Measurements from ENCODE around the gene DCBLD2.

Gene DCBLD2, protein sequence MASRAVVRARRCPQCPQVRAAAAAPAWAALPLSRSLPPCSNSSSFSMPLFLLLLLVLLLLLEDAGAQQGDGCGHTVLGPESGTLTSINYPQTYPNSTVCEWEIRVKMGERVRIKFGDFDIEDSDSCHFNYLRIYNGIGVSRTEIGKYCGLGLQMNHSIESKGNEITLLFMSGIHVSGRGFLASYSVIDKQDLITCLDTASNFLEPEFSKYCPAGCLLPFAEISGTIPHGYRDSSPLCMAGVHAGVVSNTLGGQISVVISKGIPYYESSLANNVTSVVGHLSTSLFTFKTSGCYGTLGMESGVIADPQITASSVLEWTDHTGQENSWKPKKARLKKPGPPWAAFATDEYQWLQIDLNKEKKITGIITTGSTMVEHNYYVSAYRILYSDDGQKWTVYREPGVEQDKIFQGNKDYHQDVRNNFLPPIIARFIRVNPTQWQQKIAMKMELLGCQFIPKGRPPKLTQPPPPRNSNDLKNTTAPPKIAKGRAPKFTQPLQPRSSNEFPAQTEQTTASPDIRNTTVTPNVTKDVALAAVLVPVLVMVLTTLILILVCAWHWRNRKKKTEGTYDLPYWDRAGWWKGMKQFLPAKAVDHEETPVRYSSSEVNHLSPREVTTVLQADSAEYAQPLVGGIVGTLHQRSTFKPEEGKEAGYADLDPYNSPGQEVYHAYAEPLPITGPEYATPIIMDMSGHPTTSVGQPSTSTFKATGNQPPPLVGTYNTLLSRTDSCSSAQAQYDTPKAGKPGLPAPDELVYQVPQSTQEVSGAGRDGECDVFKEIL

GRCh38 chr3:98901392-98902350 lies at the start of gene DCBLD2:
Gene DCBLD2 (minus strand): TSS chr3:98901695. CDS start chr3:98901326, 369 bp downstream.
- DNase-seq, result peak; percentile 89 to 90

DNA sequence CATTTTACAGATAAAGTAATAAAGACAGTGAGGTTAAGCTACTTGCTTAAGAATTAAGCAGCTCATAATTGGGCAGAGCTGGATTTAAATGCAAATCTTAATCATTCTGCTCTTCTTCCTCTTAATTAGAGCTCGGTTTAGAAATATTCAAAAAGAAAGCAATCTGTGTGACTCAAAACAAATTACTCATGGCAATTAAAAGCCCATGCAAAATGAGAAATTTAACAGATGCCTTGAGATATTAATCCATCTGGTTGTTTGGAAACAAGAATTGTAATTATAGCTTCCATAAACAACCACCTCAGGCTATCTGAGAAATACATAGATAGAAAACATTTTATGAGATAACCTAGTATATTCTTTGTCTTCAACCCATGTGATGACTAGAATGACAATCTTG lies 44.2 kb upstream of the DCBLD2 start:
- DNase-seq, result no peak

DNA sequence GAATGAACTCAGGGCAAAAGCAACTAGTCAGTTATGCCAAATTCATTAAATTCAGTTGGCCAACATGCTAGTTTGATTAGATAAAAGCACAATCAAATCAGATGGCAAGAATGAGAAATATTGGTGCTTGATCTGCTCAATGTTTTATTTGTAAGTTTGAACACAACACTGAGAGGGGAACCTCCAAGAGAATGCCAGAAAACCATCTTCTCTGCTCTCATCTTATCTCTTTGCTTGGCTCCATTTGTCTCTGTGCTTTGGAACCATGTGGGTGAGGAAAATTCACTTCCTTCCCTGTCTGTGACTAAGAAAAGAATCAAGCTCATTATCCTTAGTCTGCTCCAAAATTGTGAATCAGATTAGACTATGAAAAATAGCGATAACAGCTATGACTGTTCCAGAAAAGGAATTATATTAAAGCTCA lies 43.6 kb upstream of the DCBLD2 start:
- no peak for DNase-seq

DNA sequence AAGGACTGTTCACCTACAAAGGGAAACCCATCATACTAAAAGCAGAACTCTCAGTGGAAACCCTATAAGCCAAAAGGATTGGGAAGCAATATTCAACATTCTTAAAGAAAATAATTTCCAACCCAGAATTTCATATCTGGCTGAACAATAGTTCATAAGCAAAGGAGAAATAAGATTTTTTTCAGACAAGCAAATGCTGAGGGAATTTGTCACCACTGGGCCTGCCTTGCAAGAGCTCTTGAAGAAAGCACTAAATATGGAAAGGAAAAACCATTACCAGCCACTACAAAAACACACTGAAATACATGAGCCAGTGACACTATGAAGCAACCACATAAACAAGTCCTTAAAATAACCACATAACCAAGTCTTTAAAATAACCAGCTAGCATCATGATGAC lies 28.9 kb upstream of the DCBLD2 start:
- DNase-seq, result no peak

DNA sequence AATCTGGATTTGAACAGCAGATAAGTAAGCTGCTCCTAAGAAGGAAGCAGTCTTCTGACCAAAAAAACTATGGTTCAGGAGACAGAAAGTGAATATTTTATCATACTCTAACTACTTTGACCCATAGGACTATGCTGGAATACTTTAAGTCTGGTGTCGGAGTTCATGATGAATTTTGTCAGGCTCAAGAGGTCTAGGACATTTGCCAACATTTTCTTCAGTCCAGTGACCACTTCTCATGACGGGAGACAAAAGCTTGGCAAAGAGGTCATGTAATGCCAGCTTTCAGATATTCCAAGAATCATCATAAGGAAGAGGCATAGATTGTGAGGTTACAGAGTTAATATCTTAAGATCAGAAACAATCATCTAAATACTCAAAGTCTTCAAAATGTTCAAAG lies 20.5 kb upstream of the DCBLD2 start:
- no peak for DNase-seq

DNA sequence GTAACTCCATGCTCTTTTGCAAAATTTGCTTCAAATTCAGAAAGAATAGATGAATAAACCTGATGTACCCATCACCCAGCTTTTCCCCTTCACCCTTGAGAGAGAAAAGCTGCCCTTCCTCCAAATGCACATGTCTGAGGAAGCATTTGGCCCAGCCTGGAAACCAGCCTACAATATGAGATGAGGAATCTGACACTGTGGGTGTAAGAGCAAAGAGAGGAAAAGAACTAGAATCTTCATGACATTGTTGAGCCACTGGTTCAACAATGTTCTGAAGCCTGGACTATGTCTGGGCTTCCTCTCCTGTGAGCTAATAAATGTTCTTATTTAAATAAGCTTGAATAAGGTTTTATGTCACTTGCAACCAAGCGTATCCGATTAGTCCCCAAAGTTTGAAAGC lies 18.7 kb upstream of the DCBLD2 start:
- no peak for DNase-seq

DNA sequence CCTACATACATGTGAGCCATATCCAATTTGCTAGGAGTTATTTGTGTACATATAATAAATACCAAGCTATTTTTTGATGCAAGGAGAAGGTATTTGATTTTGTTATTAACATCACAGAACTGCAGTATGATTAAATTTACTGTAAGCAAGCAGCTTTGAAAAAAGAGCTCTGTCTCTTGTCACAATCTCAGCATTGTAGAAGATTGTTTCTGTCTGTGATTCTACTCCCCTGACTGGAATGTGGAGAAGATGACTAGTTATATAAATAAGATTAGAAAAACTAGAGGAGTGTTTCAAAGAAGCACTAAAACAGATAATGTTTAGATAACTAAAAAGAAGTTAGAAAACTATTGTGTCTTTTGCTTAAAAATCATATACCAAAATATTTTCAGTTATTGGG lies 17.1 kb upstream of the DCBLD2 start:
- no peak for DNase-seq

DNA sequence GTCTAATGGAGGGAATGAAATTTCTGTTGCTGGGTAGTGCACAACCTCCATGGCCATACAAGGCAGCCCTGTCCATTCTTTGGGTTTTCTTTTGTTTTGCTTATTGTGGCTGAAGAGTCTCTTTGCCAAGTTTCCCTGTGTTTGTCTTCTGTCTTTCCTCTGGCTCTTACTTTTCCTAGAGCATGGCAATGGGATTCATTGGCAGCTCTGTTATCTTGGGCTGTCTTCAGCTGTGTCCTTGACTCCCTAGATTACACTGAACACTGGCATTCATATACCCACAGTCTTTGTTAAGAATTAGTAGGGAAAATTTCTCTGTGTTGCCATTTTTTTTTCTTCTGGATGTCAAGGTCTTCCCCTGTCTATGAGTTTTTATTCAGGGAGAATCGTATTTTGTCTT lies 16.1 kb upstream of the DCBLD2 start:
- no peak for DNase-seq

DNA sequence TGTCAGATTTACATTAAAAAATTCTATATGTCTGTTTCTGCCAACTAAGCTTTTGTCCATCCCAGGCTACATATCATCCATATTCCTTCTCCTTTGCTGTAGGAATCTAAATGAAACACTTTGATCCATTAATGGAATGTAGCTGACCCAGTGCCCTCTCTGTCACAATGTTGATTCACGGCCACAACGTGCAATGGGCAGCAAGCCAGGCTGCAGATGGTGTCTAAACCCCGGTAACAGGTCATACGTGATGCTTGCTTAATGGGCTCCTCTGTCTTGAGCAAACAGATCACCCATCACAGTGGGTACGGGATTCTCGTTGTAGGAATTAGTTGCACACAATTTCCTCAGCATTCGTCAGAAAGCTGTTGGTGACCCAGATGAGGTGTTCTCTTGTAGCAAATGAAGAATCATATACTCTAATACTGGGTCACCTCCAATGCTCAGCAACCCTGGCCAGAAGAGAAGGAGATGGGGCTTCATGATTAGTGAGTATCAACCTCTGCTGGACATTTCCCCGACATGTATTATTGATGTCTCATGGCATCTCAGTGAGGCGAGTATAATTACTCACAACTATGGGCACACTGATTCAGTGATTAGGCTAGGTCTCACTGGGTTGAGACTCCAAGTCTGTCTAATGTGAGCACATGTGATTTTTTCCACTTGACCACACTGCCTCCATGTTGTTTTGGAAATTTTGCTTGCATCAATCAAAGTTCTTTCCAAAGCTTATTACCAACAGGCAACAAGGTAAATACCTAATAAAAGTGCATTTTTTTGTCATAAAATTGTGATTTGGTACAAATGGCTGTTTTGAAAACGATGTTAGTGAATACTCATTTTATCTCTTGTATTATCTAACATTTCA lies 12.9 kb upstream of the DCBLD2 start:
- DNase-seq, result no peak

DNA sequence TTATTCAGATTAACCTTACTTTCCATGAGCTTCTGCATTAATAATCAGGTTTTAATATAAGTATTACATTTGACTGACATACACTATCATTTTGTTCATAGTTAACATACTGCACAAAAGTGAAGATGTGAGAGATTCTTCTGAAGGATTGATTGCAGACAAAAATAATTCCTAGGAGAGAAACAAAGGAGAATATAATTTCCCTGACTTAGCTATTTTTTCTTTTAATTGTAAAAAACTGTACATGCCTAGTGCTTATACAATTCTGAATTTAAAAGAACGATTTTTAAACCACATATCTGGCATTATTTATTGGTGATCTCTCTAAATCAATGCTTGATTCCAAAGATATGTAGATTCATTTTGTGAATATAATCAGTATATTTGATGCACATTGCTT lies 11.0 kb upstream of the DCBLD2 start:
- DNase-seq, result no peak

DNA sequence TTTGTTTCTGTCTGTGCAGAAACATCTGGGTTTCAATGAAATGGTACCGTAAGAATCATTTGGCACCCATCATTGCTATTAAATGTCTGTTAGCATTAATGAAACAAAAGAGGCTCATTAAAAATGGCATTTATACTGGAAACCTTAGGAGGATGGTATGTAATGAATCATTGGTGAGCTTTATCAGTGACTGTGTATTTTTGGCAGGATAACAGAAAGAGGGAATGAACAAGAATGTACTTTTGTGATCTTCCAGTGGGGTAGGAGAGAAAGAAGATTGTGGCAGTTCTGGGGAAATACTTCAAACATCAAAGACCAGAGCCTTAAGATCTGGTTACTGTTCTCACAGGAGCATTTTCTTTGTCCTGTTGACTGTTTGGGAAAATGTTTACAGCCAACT lies 4.7 kb upstream of the DCBLD2 start:
- DNase-seq, result no peak

DNA sequence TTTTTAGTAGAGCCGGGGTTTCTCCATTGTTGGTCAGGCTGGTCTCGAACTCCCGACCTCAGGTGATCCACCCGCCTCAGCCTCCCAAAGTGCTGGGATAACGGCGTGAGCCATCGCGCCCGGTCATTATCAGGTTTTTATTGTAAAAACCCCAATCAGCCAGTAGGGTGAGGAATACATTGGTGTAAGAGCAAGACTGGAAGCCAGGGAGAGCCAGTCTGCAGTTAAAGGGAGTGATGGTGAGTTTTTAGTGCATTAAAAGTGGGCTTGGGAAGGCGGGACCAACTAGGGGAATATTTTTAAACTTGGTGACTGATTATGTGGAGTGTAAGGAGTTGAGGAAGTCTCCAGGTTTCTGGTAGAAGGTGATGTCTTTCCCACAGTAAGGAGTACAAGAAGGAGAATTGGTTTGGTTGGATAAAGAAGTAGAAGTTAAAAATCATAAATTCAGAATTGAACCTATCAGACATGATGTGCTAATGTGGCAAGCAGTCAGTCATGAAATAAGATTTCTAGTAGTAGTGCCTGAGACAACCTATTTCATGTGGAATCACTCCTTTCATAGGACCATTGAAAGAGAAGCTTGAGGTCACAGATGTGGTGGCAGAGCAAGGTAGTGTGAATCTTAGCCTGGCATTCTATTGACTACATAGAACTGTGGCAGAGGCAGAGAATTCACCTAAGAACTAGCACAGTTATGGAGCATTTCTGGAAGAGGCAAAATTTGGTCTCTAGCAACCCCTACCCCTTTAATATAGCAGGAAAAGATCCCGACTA lies 2.4 kb upstream of the DCBLD2 start:
- DNase-seq, result no peak

GRCh38 chr3:98903099-98903498 lies 1.6 kb upstream of the DCBLD2 start:
- DNase-seq, result no peak

DNA sequence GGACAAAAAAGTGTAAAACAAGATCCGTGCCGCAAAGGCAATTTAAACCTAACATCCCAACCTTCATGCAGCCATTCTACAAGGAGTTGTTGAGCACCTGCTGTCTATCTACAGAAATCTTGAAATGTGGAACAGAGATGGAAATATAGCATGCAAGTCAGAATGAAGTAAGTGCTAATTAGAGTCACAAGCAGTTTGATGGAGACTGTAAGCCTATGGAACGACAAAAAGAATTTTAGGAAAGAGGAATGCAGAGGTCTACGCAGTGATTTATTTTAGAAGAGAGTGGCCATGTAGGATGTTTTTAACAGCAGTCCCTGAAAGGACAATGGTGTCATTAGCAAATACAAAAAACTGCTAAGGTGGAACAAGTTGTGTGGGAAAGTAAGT lies 851 bp upstream of the DCBLD2 start:
- DNase-seq, result no peak

GRCh38 chr3:98901119-98901391 lies 440 bp downstream of the DCBLD2 start:
- DNase-seq, result no peak

DNA sequence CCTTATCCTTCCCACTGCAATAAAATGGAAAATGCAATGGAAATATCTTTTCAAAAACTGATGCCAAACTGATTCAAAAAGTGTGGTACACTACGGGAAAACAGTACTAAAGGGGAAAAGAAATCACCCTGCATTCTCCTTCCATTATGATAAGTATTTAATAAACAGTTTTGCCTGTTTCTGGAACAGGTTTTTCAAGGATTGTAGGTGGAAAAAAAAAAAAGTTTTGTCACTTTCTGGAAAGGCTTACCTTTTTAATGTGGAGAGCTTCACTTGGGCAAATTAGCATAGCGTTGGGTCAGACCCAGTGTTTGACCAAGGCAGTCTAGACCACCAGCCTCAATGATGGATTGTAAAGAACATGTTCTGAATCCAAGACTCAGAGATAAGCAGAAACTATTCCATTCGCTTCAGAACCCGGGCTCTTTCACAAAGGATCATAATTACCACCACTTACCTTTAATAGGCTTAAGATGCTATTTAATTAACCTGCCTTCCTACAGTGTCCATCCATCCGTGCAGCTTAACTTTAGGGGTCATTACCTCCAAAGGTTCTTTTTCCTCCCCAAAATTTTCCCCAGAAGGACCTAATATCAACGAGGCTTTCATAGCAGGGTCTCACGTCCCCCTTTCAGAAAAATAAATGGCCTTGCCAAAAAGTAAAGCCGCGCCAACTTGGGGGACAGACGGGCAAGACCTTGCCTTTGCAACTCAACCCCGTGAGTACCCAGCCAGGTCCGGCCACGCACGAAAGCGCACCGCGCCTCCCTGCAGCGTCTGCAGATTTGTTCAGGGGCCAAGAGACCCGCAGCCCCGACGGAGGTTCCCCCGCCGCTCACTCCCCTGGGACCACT lies 1.0 kb downstream of the DCBLD2 start:
- no peak for DNase-seq

GRCh38 chr3:98897701-98898100 lies 3.8 kb downstream of the DCBLD2 start:
- DNase-seq, result no peak

DNA sequence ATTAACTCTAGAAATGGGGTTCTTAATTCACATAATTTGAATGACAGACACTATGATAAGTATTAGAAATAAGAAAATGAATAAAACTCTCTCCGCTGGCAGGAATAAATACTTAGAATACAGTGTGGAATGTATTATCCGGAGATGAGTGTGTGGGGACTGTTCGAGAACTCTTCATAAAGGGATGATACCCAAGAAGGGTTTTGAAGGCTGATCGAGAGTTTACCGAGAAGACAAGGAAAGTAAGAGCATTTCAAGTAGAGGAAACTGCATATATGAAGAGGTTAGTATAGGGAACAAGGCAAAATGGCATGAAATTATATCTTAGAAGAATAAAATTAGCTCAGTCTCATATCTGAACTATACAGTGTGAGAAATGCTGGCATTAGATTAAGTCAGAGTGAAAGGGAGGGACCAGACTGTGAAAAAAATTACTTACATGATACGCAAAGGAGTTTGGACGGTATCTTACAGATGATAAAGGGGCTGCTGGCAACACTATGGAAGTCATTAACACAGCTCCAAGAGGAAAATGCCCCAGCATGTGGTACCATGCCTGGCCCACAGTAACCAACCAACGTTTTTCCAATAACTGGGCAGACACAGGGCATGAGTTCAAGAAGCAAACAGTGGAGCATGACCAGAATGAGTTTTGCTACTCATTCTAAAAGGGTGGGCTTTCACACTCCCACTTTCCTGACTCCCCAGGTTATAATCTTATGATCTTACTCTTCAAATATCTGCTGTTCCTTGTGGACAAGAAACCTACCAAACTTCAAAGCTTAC lies 6.5 kb downstream of the DCBLD2 start:
- DNase-seq, result no peak

DNA sequence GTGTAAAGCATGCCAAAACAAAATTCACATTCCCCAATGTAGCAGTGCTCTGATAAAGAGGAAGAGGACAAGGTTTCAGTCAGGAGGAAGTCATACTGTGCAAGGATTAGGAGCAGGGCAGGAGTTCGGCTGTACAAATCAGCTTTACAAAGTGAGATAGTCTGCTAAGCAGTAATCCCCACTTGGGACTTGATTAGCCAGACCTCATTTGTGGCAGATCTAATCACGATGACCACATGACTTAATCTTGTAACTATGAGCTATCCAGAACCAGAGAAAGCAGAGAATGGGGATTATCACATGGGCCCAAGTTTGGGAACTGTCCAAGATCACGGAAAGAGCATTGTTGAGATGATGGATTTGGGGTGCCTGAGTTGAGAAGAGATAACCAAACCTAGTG lies 7.8 kb downstream of the DCBLD2 start:
- no peak for DNase-seq

- no peak for DNase-seq
Observed at GRCh38 chr3:98892263-98892662, 9.2 kb downstream of the DCBLD2 start.
